Astrocyte (in vitro differentiated cells and primary cell): ENCODE results near the gene EXOSC7. TPM values are rescaled to one million over a fixed set of nuclear protein-coding genes. Genes with fewer than 3 reads are reported as not detected.

Source experiments
- DNase-seq: peaks from one replicate; pipeline ENCODE4 v3.0.0-alpha.2; 2010; ENCODE audit warnings: low read depth
- FAIRE-seq: peaks from 2 replicates; lab custom pipeline; 2011; peaks lifted over from hg19 to GRCh38; lab: Jason Lieb, UNC
- H2AFZ ChIP-seq: 2 replicates; pipeline ENCODE4 v1.6.0; 2012; ENCODE audit warnings: low read depth, low read length, inconsistent platforms
- H3K27ac ChIP-seq: 2 replicates; pipeline ENCODE4 v1.5.1; 2011; ENCODE audit warnings: low read depth, low read length, inconsistent platforms
- H3K27me3 ChIP-seq: 2 replicates; pipeline ENCODE4 v1.6.0; 2011; ENCODE audit warnings: low read length, inconsistent platforms; ENCODE audit not compliant: insufficient read depth
- H3K36me3 ChIP-seq: 2 replicates; pipeline ENCODE4 v1.5.1; 2011; ENCODE audit warnings: low read length, inconsistent platforms; ENCODE audit not compliant: insufficient read depth
- H3K4me1 ChIP-seq: 2 replicates; pipeline ENCODE4 v1.5.1; 2011; ENCODE audit warnings: low read length, inconsistent platforms; ENCODE audit not compliant: insufficient read depth
- H3K4me2 ChIP-seq: 2 replicates; pipeline ENCODE4 v1.6.0; 2012; ENCODE audit warnings: low read length, inconsistent platforms
- H3K4me3 ChIP-seq: 2 replicates; pipeline ENCODE4 v1.5.1; 2011; ENCODE audit warnings: low read depth, mild to moderate bottlenecking, low read length, inconsistent platforms; ENCODE audit not compliant: insufficient read depth
- H3K79me2 ChIP-seq: 2 replicates; pipeline ENCODE4 v1.6.0; 2012; ENCODE audit warnings: mild to moderate bottlenecking, low read length, inconsistent platforms; ENCODE audit not compliant: insufficient read depth
- H3K9ac ChIP-seq: 2 replicates; pipeline ENCODE4 v1.6.0; 2012; ENCODE audit warnings: mild to moderate bottlenecking, low read length, inconsistent platforms
- H3K9me3 ChIP-seq: 2 replicates; pipeline ENCODE4 v1.5.1; 2012; ENCODE audit warnings: low read depth, mild to moderate bottlenecking, low read length, inconsistent platforms; ENCODE audit not compliant: insufficient read depth
- H4K20me1 ChIP-seq: 2 replicates; pipeline ENCODE4 v1.6.0; 2012; ENCODE audit warnings: low read length, inconsistent platforms; ENCODE audit not compliant: insufficient read depth
- H3K27ac Mint-ChIP-seq: one replicate; pipeline ENCODE4 v1.8.0; 2021; ENCODE audit warnings: mild to moderate bottlenecking, mixed read lengths; ENCODE audit not compliant: unreplicated experiment
- H3K27me3 Mint-ChIP-seq: one replicate; pipeline ENCODE4 v1.8.0; 2021; ENCODE audit warnings: low read depth, mixed read lengths; ENCODE audit not compliant: unreplicated experiment
- H3K36me3 Mint-ChIP-seq: one replicate; pipeline ENCODE4 v1.8.0; 2021; ENCODE audit warnings: low read depth, mixed read lengths; ENCODE audit not compliant: unreplicated experiment
- H3K4me1 Mint-ChIP-seq: one replicate; pipeline ENCODE4 v1.8.0; 2021; ENCODE audit warnings: low read depth, mixed read lengths; ENCODE audit not compliant: unreplicated experiment
- H3K4me3 Mint-ChIP-seq: one replicate; pipeline ENCODE4 v1.8.0; 2021; ENCODE audit warnings: mild to moderate bottlenecking, moderate library complexity, mixed read lengths; ENCODE audit not compliant: unreplicated experiment
- H3K9me3 Mint-ChIP-seq: one replicate; pipeline ENCODE4 v1.8.0; 2021; ENCODE audit warnings: mild to moderate bottlenecking, mixed read lengths; ENCODE audit not compliant: unreplicated experiment
- EZH2 ChIP-seq: IDR thresholded peaks from 2 replicates; pipeline ENCODE4 v1.6.1; 2012; ENCODE audit warnings: mild to moderate bottlenecking, low read length, inconsistent platforms; ENCODE audit not compliant: insufficient read depth
- total RNA-seq: library from RNA; stranded (reverse); gene quantifications from 2 replicates; pipeline ENCODE4 v1.2.1, GENCODE V29; 2021
- TF ChIP-seq, protein P1 (sequence below): IDR thresholded peaks from 2 replicates; pipeline ENCODE4 v1.5.1; 2011; ENCODE audit warnings: low read depth, mild to moderate bottlenecking, inconsistent platforms, low read length, moderate library complexity; ENCODE audit not compliant: insufficient read depth

Gene EXOSC7
- total RNA-seq, 1 donor from 2014 or later: 38.6 TPM

DNA sequence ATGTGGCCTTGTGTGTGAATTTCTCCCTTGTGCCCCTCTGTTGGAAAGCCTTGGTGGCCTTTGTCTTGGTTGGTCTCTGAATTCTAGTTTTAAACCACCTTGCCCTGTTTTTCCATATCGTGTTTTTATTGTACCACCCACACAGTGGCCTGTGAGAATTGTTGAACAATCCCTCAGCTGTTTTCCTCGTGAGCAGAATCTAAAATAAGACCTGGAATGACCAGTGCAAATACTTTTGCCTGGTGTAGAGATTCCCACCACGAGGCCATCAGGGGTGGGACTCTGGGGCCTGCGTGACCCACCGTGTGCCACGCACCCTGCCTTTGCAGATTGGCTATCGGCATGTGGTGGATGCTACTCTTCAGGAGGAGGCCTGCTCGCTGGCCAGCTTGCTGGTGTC is 31.0 kb downstream of the EXOSC7 start:
- Histone ChIP-seq H2AFZ (no peak overlapping the region), H3K36me3 (peaks cover 27% of the 10 kb centered on the region), H3K27me3 (no peaks in the 10 kb centered on the region), H3K27ac (no peak overlapping the region), H3K4me1 (peaks cover 17% of the 10 kb centered on the region), H3K9me3 (no peaks in the 10 kb centered on the region), H3K4me3 (no peak overlapping the region), H3K79me2 (no peaks in the 10 kb centered on the region), H3K9ac (no peak overlapping the region), H3K4me2 (no peak overlapping the region), H4K20me1 (peaks cover 6% of the 10 kb centered on the region)
- FAIRE-seq (no peak), DNase-seq (no peak)
- Mint-ChIP-seq H3K4me1 (peaks cover 21% of the 10 kb centered on the region), H3K27me3 (no peaks in the 10 kb centered on the region), H3K36me3 (peaks cover 31% of the 10 kb centered on the region), H3K27ac (no peak overlapping the region), H3K9me3 (peaks cover 6% of the 10 kb centered on the region), H3K4me3 (no peak overlapping the region)
- TF ChIP-seq, protein P1, sequence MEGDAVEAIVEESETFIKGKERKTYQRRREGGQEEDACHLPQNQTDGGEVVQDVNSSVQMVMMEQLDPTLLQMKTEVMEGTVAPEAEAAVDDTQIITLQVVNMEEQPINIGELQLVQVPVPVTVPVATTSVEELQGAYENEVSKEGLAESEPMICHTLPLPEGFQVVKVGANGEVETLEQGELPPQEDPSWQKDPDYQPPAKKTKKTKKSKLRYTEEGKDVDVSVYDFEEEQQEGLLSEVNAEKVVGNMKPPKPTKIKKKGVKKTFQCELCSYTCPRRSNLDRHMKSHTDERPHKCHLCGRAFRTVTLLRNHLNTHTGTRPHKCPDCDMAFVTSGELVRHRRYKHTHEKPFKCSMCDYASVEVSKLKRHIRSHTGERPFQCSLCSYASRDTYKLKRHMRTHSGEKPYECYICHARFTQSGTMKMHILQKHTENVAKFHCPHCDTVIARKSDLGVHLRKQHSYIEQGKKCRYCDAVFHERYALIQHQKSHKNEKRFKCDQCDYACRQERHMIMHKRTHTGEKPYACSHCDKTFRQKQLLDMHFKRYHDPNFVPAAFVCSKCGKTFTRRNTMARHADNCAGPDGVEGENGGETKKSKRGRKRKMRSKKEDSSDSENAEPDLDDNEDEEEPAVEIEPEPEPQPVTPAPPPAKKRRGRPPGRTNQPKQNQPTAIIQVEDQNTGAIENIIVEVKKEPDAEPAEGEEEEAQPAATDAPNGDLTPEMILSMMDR: no peak
- TF ChIP-seq EZH2: no peak

GRCh38 chr3:45008117-45008516 is 32.1 kb downstream of the EXOSC7 start:
- Histone ChIP-seq H4K20me1 (peaks cover 3% of the 10 kb centered on the region), H3K79me2 (no peaks in the 10 kb centered on the region), H3K4me1 (peaks cover 26% of the 10 kb centered on the region), H3K27ac (no peak overlapping the region), H2AFZ (no peak overlapping the region), H3K36me3 (peaks cover 22% of the 10 kb centered on the region), H3K27me3 (no peaks in the 10 kb centered on the region), H3K9me3 (no peaks in the 10 kb centered on the region), H3K4me2 (no peak overlapping the region), H3K9ac (no peak overlapping the region), H3K4me3 (no peak overlapping the region)
- TF ChIP-seq EZH2: no peak
- TF ChIP-seq, protein P1: no peak
- no peaks in the 10 kb centered on the region for H3K27me3 Mint-ChIP-seq
- peaks cover 6% of the 10 kb centered on the region for H3K9me3 Mint-ChIP-seq
- FAIRE-seq: peak; percentile 20
- peaks cover 32% of the 10 kb centered on the region for H3K4me1 Mint-ChIP-seq
- no peak overlapping the region for H3K4me3 Mint-ChIP-seq
- H3K27ac Mint-ChIP-seq: no peak overlapping the region
- DNase-seq: peak; percentile 36
- peaks cover 35% of the 10 kb centered on the region for H3K36me3 Mint-ChIP-seq

DNA sequence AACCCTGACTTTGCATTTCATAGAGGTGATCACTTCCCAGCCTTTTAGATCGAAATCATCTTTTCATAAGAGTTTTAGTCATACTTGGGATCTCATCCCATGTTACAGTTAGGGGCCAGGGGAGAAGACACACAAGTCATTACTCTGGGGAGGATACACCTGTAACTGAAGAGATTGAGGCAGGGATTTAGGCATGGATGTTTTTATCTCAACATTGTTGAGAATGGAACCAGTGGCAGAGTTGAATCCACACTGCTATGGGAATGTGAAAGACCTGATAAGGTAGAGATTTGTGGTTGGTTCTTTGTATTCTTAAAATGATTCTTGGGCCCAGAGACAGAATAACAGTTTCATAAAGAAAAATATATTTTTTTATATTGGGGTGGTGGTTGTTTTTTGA is 33.8 kb downstream of the EXOSC7 start:
- no peak overlapping the region for H3K4me3 ChIP-seq
- Mint-ChIP-seq H3K36me3 (peaks cover 27% of the 10 kb centered on the region), H3K4me3 (no peak overlapping the region), H3K27me3 (no peaks in the 10 kb centered on the region), H3K4me1 (peaks cover 33% of the 10 kb centered on the region), H3K9me3 (peaks cover under 1% of the 10 kb centered on the region), H3K27ac (no peak overlapping the region)
- H3K4me2 ChIP-seq: no peak overlapping the region
- H3K36me3 ChIP-seq: peaks cover 16% of the 10 kb centered on the region
- H3K79me2 ChIP-seq: no peaks in the 10 kb centered on the region
- H3K9me3 ChIP-seq: no peaks in the 10 kb centered on the region
- peaks cover 26% of the 10 kb centered on the region for H3K4me1 ChIP-seq
- peaks cover 3% of the 10 kb centered on the region for H4K20me1 ChIP-seq
- DNase-seq: no peak
- TF ChIP-seq, protein P1: no peak
- TF ChIP-seq EZH2: no peak
- no peak overlapping the region for H3K27ac ChIP-seq
- H3K9ac ChIP-seq: no peak overlapping the region
- FAIRE-seq: no peak
- H3K27me3 ChIP-seq: no peaks in the 10 kb centered on the region
- no peak overlapping the region for H2AFZ ChIP-seq
